H9 (cell line): Measurements from ENCODE around the gene KPNA2. TPM values are rescaled to one million over a fixed set of nuclear protein-coding genes. Genes with fewer than 3 reads are reported as not detected.

Experiments used
- DNase-seq: peaks from one replicate; pipeline ENCODE4 v3.0.0-alpha.2; 2017
- H2AFZ ChIP-seq: one replicate; pipeline ENCODE4 v1.6.1; 2013; ENCODE audit warnings: mild to moderate bottlenecking, low read length, control low read depth, moderate library complexity
- H2AK5ac ChIP-seq: 2 replicates; pipeline ENCODE4 v1.6.1; 2013; ENCODE audit warnings: low read length, control low read depth, mixed read lengths; ENCODE audit not compliant: insufficient read length
- H2BK120ac ChIP-seq: one replicate; pipeline ENCODE4 v1.6.1; 2013; ENCODE audit warnings: low read depth, mild to moderate bottlenecking, low read length, control low read depth, inconsistent platforms; ENCODE audit not compliant: poor library complexity, severe bottlenecking
- H2BK12ac ChIP-seq: 2 replicates; pipeline ENCODE4 v1.6.1; 2013; ENCODE audit warnings: low read length, control low read depth, mixed read lengths, low read depth; ENCODE audit not compliant: insufficient read length
- H2BK15ac ChIP-seq: 2 replicates; pipeline ENCODE4 v1.6.1; 2013; ENCODE audit warnings: low read depth, low read length, control low read depth
- H2BK20ac ChIP-seq: one replicate; pipeline ENCODE4 v1.6.1; 2013; ENCODE audit warnings: low read depth, mild to moderate bottlenecking, low read length, control low read depth, inconsistent platforms; ENCODE audit not compliant: poor library complexity, severe bottlenecking
- H2BK5ac ChIP-seq: 2 replicates; pipeline ENCODE4 v1.6.1; 2013; ENCODE audit warnings: low read length, control low read depth, mixed read lengths; ENCODE audit not compliant: insufficient read length
- H3K14ac ChIP-seq: 2 replicates; pipeline ENCODE4 v1.6.1; 2013; ENCODE audit warnings: low read length, control low read depth; ENCODE audit not compliant: insufficient read depth
- H3K18ac ChIP-seq: 2 replicates; pipeline ENCODE4 v1.6.1; 2013; ENCODE audit warnings: low read depth, mild to moderate bottlenecking, mixed read lengths, low read length, control low read depth; ENCODE audit not compliant: insufficient read length
- H3K23ac ChIP-seq: 2 replicates; pipeline ENCODE4 v1.6.1; 2013; ENCODE audit warnings: low read length, control low read depth, mixed read lengths, low read depth; ENCODE audit not compliant: insufficient read length
- H3K23me2 ChIP-seq: 2 replicates; pipeline ENCODE4 v1.6.1; 2013; ENCODE audit warnings: low read depth, mild to moderate bottlenecking, mixed read lengths, low read length, control low read depth; ENCODE audit not compliant: insufficient read length, poor library complexity, severe bottlenecking
- H3K27ac ChIP-seq: 2 replicates; pipeline ENCODE4 v1.5.1; 2013; ENCODE audit warnings: low read length, control low read depth, mixed read lengths, low read depth; ENCODE audit not compliant: insufficient read length
- H3K27me3 ChIP-seq: 2 replicates; pipeline ENCODE4 v1.6.1; 2013; ENCODE audit warnings: low read length, control low read depth, inconsistent platforms; ENCODE audit not compliant: insufficient read depth
- H3K4ac ChIP-seq: 2 replicates; pipeline ENCODE4 v1.6.1; 2013; ENCODE audit warnings: low read depth, mild to moderate bottlenecking, control low read depth, inconsistent platforms, low read length, moderate library complexity
- H3K4me1 ChIP-seq: 2 replicates; pipeline ENCODE4 v1.6.1; 2013; ENCODE audit warnings: low read length, control low read depth, inconsistent platforms; ENCODE audit not compliant: insufficient read depth
- H3K4me2 ChIP-seq: 2 replicates; pipeline ENCODE4 v1.6.1; 2013; ENCODE audit warnings: low read length, control low read depth, mixed read lengths; ENCODE audit not compliant: insufficient read length, insufficient read depth
- H3K56ac ChIP-seq: 2 replicates; pipeline ENCODE4 v1.6.1; 2013; ENCODE audit warnings: low read depth, mild to moderate bottlenecking, mixed read lengths, low read length, control low read depth; ENCODE audit not compliant: insufficient read length
- H3K79me1 ChIP-seq: 2 replicates; pipeline ENCODE4 v1.6.1; 2013; ENCODE audit warnings: low read depth, mild to moderate bottlenecking, moderate library complexity, low read length, control low read depth, inconsistent platforms; ENCODE audit not compliant: insufficient read depth, poor library complexity, severe bottlenecking
- H3K79me2 ChIP-seq: 2 replicates; pipeline ENCODE4 v1.6.1; 2013; ENCODE audit warnings: low read length, control low read depth, inconsistent platforms; ENCODE audit not compliant: insufficient read depth
- H3K9ac ChIP-seq: 2 replicates; pipeline ENCODE4 v1.6.1; 2013; ENCODE audit warnings: low read length, control low read depth, mixed read lengths; ENCODE audit not compliant: insufficient read length; ENCODE audit errors: extremely low read depth
- H3K9me3 ChIP-seq: one replicate; pipeline ENCODE4 v1.6.1; 2013; ENCODE audit warnings: low read depth, low read length, inconsistent platforms; ENCODE audit not compliant: control insufficient read depth
- H3T11ph ChIP-seq: one replicate; pipeline ENCODE4 v1.6.1; 2013; ENCODE audit warnings: mild to moderate bottlenecking, low read length, control low read depth, inconsistent platforms
- H4K20me1 ChIP-seq: one replicate; pipeline ENCODE4 v1.6.1; 2013; ENCODE audit not compliant: control insufficient read depth, insufficient read length, insufficient read depth
- H4K5ac ChIP-seq: 2 replicates; pipeline ENCODE4 v1.6.1; 2013; ENCODE audit warnings: low read depth, mild to moderate bottlenecking, mixed read lengths, low read length, control low read depth; ENCODE audit not compliant: insufficient read length
- H4K8ac ChIP-seq: replicated peaks from 2 replicates; pipeline ENCODE4 v1.6.1; 2013; ENCODE audit warnings: low read length, control low read depth, mixed read lengths, low read depth; ENCODE audit not compliant: insufficient read length
- H4K91ac ChIP-seq: 2 replicates; pipeline ENCODE4 v1.6.1; 2013; ENCODE audit warnings: low read depth, mild to moderate bottlenecking, moderate library complexity, mixed read lengths, low read length, control low read depth; ENCODE audit not compliant: insufficient read length
- H3K27ac Mint-ChIP-seq, 3 experiments: 2 replicates in 2 of 3; 3 replicates in 1 of 3; pipeline ENCODE4 v1.8.0; 2020 to 2021; ENCODE audit warnings: mixed read lengths in 3 of 3, mild to moderate bottlenecking in 1 of 3, moderate library complexity in 1 of 3
- H3K27me3 Mint-ChIP-seq: 2 replicates; pipeline ENCODE4 v1.8.0; 2021; ENCODE audit warnings: low read depth, mild to moderate bottlenecking, moderate library complexity, mixed read lengths
- H3K36me3 Mint-ChIP-seq, 3 experiments: 2 replicates in 2 of 3; 3 replicates in 1 of 3; pipeline ENCODE4 v1.8.0; 2020 to 2021; ENCODE audit warnings: low read depth in 3 of 3, mixed read lengths in 3 of 3; ENCODE audit not compliant: insufficient read depth in 1 of 3
- H3K4me1 Mint-ChIP-seq, 2 experiments: 2 replicates each; pipeline ENCODE4 v1.8.0; 2020; ENCODE audit warnings: mixed read lengths in 2 of 2
- H3K4me3 Mint-ChIP-seq, 2 experiments: 2 replicates in 1 of 2; 3 replicates in 1 of 2; pipeline ENCODE4 v1.8.0; 2020 to 2021; ENCODE audit warnings: mild to moderate bottlenecking in 2 of 2, mixed read lengths in 2 of 2, moderate library complexity in 1 of 2
- H3K9me3 Mint-ChIP-seq, 2 experiments: 2 replicates in 1 of 2; 3 replicates in 1 of 2; pipeline ENCODE4 v1.8.0; 2020; ENCODE audit warnings: mild to moderate bottlenecking in 2 of 2, mixed read lengths in 2 of 2, moderate library complexity in 1 of 2
- WGBS: extraction: QIAGEN DNeasy Blood & Tissue Kit; methylation state at CpG from one replicate; pipeline ENCODE4 v1.1.7; 2013; ENCODE audit warnings: missing lambda C conversion rate, low lambda C conversion rate, mixed read lengths; ENCODE audit not compliant: insufficient read length; ENCODE audit errors: extremely low coverage; 5-methylcytosine and 5-hydroxymethylcytosine counted together
- total RNA-seq: library from RNA; stranded (reverse); gene quantifications from 2 replicates; pipeline ENCODE4 v1.2.1, GENCODE V29; 2021
- TF ChIP-seq, protein P1 (sequence below): fragments of 200-600 bp; sonication (generic); conservative IDR thresholded peaks from 3 replicates; pipeline ENCODE4 v1.8.0; 2021; ENCODE audit warnings: antibody characterized with exemption, mild to moderate bottlenecking

The KPNA2 gene
- total RNA-seq, 1 experiment from 2014 or later: 432 TPM

DNA sequence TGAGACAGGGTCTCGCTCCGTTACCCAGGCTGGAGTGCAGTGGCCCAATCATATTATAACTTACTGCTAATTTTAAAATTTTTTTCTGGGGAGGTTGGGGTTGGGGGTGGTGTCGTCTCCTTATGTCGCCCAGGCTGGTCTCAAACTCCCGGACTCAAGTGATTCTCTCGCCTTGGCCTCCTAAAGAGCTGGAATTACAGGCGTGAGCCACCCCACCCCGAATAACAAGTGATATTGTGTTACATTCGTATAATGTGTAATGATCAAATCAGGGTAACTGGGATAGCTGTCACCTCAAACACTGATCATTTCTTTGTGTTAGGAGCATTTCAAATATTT lies 16.2 kb upstream of the KPNA2 start:
- no peak for DNase-seq
- TF ChIP-seq, protein P1, sequence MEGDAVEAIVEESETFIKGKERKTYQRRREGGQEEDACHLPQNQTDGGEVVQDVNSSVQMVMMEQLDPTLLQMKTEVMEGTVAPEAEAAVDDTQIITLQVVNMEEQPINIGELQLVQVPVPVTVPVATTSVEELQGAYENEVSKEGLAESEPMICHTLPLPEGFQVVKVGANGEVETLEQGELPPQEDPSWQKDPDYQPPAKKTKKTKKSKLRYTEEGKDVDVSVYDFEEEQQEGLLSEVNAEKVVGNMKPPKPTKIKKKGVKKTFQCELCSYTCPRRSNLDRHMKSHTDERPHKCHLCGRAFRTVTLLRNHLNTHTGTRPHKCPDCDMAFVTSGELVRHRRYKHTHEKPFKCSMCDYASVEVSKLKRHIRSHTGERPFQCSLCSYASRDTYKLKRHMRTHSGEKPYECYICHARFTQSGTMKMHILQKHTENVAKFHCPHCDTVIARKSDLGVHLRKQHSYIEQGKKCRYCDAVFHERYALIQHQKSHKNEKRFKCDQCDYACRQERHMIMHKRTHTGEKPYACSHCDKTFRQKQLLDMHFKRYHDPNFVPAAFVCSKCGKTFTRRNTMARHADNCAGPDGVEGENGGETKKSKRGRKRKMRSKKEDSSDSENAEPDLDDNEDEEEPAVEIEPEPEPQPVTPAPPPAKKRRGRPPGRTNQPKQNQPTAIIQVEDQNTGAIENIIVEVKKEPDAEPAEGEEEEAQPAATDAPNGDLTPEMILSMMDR: no peak
- H3K27me3 ChIP-seq: no peaks in the 10 kb centered on the region
- Mint-ChIP-seq H3K4me3 (peak overlapping the region; percentile 39 to 84; a peak in 4 of 5 replicates), H3K36me3 (no peaks in the 10 kb centered on the region; a peak in 1 of 7 replicates), H3K9me3 (peaks cover 0 to 2% of the 10 kb centered on the region in 2 experiments; a peak in 1 of 5 replicates), H3K27ac (no peak overlapping the region), H3K4me1 (peaks cover 9 to 18% of the 10 kb centered on the region in 2 experiments), H3K27me3 (peaks cover 3% of the 10 kb centered on the region; the same call in 1 of the 2 replicates)
- no peak overlapping the region for H2BK12ac ChIP-seq
- H3K4ac ChIP-seq: no peak overlapping the region
- H2BK120ac ChIP-seq: no peak overlapping the region
- no peak overlapping the region for H3K9ac ChIP-seq
- H3K14ac ChIP-seq: no peak overlapping the region
- H3K18ac ChIP-seq: no peak overlapping the region
- peak overlapping the region; percentile 88 for H3K4me2 ChIP-seq
- no peak overlapping the region for H2AK5ac ChIP-seq
- H3K9me3 ChIP-seq: no peaks in the 10 kb centered on the region
- no peak overlapping the region for H3T11ph ChIP-seq
- no peak overlapping the region for H3K56ac ChIP-seq
- no peak overlapping the region for H2AFZ ChIP-seq
- H3K23me2 ChIP-seq: peaks cover 6% of the 10 kb centered on the region
- no peak overlapping the region for H3K23ac ChIP-seq
- H2BK5ac ChIP-seq: no peak overlapping the region
- H4K91ac ChIP-seq: no peak overlapping the region
- no peak overlapping the region for H2BK20ac ChIP-seq
- no CpG with 5 or more reads among the region's 9 CpGs for WGBS
- H4K8ac ChIP-seq: no peak overlapping the region
- 0 out of 2 replicates have a peak, but pooled peaks cover 2% of the 10 kb centered on the region for H3K79me2 ChIP-seq
- H3K27ac ChIP-seq: no peak overlapping the region
- H2BK15ac ChIP-seq: no peak overlapping the region
- no peaks in the 10 kb centered on the region for H3K79me1 ChIP-seq
- no peaks in the 10 kb centered on the region for H3K4me1 ChIP-seq
- H4K5ac ChIP-seq: no peak overlapping the region
- H4K20me1 ChIP-seq: no peaks in the 10 kb centered on the region
